DND-41 (cell line): ENCODE results near the gene TMEM88.

Source experiments
- EZH2 ChIP-seq: IDR thresholded peaks from 3 replicates; pipeline ENCODE4 v1.6.1; 2012; ENCODE audit warnings: borderline replicate concordance, low read depth, mild to moderate bottlenecking, moderate library complexity, low read length, inconsistent platforms; ENCODE audit not compliant: severe bottlenecking
- TF ChIP-seq, protein P1 (sequence below): IDR thresholded peaks from 2 replicates; pipeline ENCODE4 v1.5.1; 2012; ENCODE audit warnings: borderline replicate concordance, low read length, moderate library complexity, mild to moderate bottlenecking; ENCODE audit not compliant: poor library complexity, severe bottlenecking; ENCODE audit errors: extremely low read depth

DNA sequence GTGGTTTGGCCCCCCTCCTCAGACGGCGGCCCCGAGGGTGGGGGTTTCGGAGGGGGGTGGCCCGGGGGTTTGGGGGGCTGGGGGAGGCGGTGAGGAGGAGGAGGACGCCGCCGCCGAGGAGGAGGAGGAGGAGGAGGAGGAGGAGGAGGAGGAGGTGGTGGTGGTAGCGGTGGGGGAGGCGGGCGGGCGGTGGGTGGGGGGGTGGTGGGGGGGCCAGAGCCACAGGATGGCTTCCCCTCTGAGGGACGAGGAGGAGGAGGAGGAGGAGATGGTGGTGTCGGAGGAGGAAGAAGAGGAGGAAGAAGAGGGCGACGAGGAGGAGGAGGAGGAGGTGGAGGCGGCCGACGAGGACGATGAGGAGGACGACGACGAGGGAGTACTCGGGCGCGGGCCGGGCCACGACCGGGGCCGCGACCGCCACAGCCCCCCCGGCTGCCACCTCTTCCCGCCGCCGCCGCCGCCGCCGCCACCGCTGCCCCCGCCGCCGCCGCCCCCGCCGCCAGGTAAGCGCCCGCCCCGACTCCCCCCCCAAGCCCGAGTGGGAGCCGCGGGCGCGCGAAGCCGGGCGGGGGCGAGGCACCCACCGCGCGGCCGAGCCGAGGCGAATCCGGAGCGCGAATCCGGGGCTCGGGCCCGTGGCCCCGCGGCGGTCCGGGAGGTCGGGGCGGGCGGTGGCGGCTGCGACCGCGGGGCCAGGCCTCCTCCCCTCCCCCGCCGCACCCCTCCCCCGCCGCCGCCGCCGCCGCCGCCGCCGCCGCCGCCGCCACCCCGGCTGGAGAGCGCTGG, 29.9 kb downstream of the TMEM88 start:
- TF ChIP-seq EZH2 = no peak
- TF ChIP-seq, protein P1, sequence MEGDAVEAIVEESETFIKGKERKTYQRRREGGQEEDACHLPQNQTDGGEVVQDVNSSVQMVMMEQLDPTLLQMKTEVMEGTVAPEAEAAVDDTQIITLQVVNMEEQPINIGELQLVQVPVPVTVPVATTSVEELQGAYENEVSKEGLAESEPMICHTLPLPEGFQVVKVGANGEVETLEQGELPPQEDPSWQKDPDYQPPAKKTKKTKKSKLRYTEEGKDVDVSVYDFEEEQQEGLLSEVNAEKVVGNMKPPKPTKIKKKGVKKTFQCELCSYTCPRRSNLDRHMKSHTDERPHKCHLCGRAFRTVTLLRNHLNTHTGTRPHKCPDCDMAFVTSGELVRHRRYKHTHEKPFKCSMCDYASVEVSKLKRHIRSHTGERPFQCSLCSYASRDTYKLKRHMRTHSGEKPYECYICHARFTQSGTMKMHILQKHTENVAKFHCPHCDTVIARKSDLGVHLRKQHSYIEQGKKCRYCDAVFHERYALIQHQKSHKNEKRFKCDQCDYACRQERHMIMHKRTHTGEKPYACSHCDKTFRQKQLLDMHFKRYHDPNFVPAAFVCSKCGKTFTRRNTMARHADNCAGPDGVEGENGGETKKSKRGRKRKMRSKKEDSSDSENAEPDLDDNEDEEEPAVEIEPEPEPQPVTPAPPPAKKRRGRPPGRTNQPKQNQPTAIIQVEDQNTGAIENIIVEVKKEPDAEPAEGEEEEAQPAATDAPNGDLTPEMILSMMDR = no peak
